A673 (cell line): ENCODE data around the gene CA6. TPM values are rescaled to one million over a fixed set of nuclear protein-coding genes. Genes with fewer than 3 reads are reported as not detected.
"Not testable (repeated sequence)": the region's sequence is repeated elsewhere in the genome, so short reads cannot be mapped to it uniquely, and the experiment has no call there.

Source experiments
- BruUV-seq: library from RNA; stranded (reverse); fragments of 400-500 nt; replicated peaks from 2 replicates; lab custom pipeline; 2021; lab: Mats Ljungman, UMichigan
- CTCF ChIA-PET: fragments of 300-600 bp; sonication (Branson Sonifier 250); formaldehyde crosslinking; loops from one replicate; lab custom pipeline; 2022; ENCODE audit warnings: antibody characterized with exemption; lab: Charles Lee
- POLR2A ChIA-PET: fragments of 300-600 bp; sonication (Branson Sonifier 250); formaldehyde crosslinking; loops from one replicate; lab custom pipeline; 2022; ENCODE audit warnings: antibody characterized with exemption; ENCODE audit not compliant: low non-redundant PET; lab: Charles Lee
- DNase-seq: peaks from one replicate; pipeline ENCODE4 v3.0.0-alpha.2; 2015; ENCODE audit warnings: low spot score
- H3K27ac ChIP-seq: fragments of 200-600 bp; sonication (generic); 2 replicates; pipeline ENCODE4 v1.5.1; 2016; ENCODE audit warnings: mixed run types, low read depth, mild to moderate bottlenecking, mixed read lengths, antibody characterized with exemption, low read length; ENCODE audit not compliant: poor library complexity, severe bottlenecking
- H3K27me3 ChIP-seq: fragments of 200-600 bp; sonication (generic); replicated peaks from 2 replicates; pipeline ENCODE4 v1.6.1; 2017; ENCODE audit warnings: mixed run types, low read depth, mild to moderate bottlenecking, mixed read lengths, antibody characterized with exemption, low read length; ENCODE audit not compliant: insufficient read depth, poor library complexity
- H3K36me3 ChIP-seq: fragments of 200-600 bp; sonication (generic); 2 replicates; pipeline ENCODE4 v1.6.1; 2016; ENCODE audit warnings: mixed run types, mild to moderate bottlenecking, mixed read lengths, antibody characterized with exemption, low read length; ENCODE audit not compliant: insufficient read depth, poor library complexity, severe bottlenecking
- H3K4me1 ChIP-seq: fragments of 200-600 bp; sonication (generic); 2 replicates; pipeline ENCODE4 v1.6.1; 2017; ENCODE audit warnings: mixed run types, mild to moderate bottlenecking, mixed read lengths, antibody characterized with exemption, low read length; ENCODE audit not compliant: insufficient read depth, poor library complexity, severe bottlenecking
- H3K4me3 ChIP-seq: fragments of 200-600 bp; sonication (generic); 2 replicates; pipeline ENCODE4 v1.5.1; 2016; ENCODE audit warnings: low read depth, mixed run types, mild to moderate bottlenecking, mixed read lengths, low read length; ENCODE audit not compliant: poor library complexity, severe bottlenecking
- H3K9me3 ChIP-seq: fragments of 200-600 bp; sonication (generic); 2 replicates; pipeline ENCODE4 v1.6.1; 2016; ENCODE audit warnings: mixed run types, low read depth, mild to moderate bottlenecking, mixed read lengths, antibody characterized with exemption, low read length; ENCODE audit not compliant: poor library complexity, severe bottlenecking
- EZH2 ChIP-seq: fragments of 200-600 bp; sonication (generic); IDR thresholded peaks from 2 replicates; pipeline ENCODE4 v1.6.1; 2017; ENCODE audit warnings: borderline replicate concordance, low read depth, mild to moderate bottlenecking, mixed read lengths, antibody characterized with exemption, low read length; ENCODE audit not compliant: poor library complexity, severe bottlenecking
- intact Hi-C: fragments of 100-400 bp; cut with micrococcal nuclease; formaldehyde crosslinking; loops from one replicate; pipeline ENCODE4 v1.10.0; 2022; ENCODE audit not compliant: unreplicated experiment
- total RNA-seq: library from RNA; stranded (reverse); gene quantifications from 2 replicates; pipeline ENCODE4 v1.2.3, GENCODE V29; 2021
- TF ChIP-seq, protein P1 (sequence below): fragments of 300-800, 200-600 bp; sonication (generic); conservative IDR thresholded peaks from 2 replicates; pipeline ENCODE4 v1.5.1; 2017; ENCODE audit warnings: low read depth, mild to moderate bottlenecking, antibody characterized with exemption, low read length, moderate library complexity, mixed read lengths

The CA6 gene
- total RNA-seq, 1 experiment from 2014 or later = not detected

- Histone ChIP-seq H3K36me3 (no peaks in the 10 kb centered on the region), H3K4me1 (no peaks in the 10 kb centered on the region), H3K27ac (no peak overlapping the region), H3K4me3 (no peak overlapping the region), H3K9me3 (no peaks in the 10 kb centered on the region), H3K27me3 (no peaks in the 10 kb centered on the region)
- ChIA-PET POLR2A (no interaction called here), CTCF (no interaction called here)
- BruUV-seq = no TSS peak
- intact Hi-C loops = no loop called here
- TF ChIP-seq, protein P1, sequence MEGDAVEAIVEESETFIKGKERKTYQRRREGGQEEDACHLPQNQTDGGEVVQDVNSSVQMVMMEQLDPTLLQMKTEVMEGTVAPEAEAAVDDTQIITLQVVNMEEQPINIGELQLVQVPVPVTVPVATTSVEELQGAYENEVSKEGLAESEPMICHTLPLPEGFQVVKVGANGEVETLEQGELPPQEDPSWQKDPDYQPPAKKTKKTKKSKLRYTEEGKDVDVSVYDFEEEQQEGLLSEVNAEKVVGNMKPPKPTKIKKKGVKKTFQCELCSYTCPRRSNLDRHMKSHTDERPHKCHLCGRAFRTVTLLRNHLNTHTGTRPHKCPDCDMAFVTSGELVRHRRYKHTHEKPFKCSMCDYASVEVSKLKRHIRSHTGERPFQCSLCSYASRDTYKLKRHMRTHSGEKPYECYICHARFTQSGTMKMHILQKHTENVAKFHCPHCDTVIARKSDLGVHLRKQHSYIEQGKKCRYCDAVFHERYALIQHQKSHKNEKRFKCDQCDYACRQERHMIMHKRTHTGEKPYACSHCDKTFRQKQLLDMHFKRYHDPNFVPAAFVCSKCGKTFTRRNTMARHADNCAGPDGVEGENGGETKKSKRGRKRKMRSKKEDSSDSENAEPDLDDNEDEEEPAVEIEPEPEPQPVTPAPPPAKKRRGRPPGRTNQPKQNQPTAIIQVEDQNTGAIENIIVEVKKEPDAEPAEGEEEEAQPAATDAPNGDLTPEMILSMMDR = no peak
- TF ChIP-seq EZH2 = no peak
- no peak for DNase-seq
Measured at GRCh38 chr1:9019896-9020295, 74.2 kb downstream of the CA6 start.

- no peak overlapping the region for H3K27ac ChIP-seq
- no TSS peak for BruUV-seq
- TF ChIP-seq EZH2 = no peak
- TF ChIP-seq, protein P1 = no peak
- H3K9me3 ChIP-seq = no peaks in the 10 kb centered on the region
- no peak for DNase-seq
- no peaks in the 10 kb centered on the region for H3K4me1 ChIP-seq
- ChIA-PET CTCF (interaction anchor here (0.6 kb wide), 2 partner anchors 58 to 1797 kb away, joined by 3 to 5 read pairs; no protein-coding TSS in a partner anchor), POLR2A (interaction anchor here (0.6 kb wide), 1 partner anchor 92 kb away, joined by 8 read pairs; no protein-coding TSS in a partner anchor)
- intact Hi-C loops = no loop called here
- no peaks in the 10 kb centered on the region for H3K36me3 ChIP-seq
- H3K4me3 ChIP-seq = no peak overlapping the region
- no peaks in the 10 kb centered on the region for H3K27me3 ChIP-seq
Measured at GRCh38 chr1:9020305-9020704, 74.6 kb downstream of the CA6 start.

DNA sequence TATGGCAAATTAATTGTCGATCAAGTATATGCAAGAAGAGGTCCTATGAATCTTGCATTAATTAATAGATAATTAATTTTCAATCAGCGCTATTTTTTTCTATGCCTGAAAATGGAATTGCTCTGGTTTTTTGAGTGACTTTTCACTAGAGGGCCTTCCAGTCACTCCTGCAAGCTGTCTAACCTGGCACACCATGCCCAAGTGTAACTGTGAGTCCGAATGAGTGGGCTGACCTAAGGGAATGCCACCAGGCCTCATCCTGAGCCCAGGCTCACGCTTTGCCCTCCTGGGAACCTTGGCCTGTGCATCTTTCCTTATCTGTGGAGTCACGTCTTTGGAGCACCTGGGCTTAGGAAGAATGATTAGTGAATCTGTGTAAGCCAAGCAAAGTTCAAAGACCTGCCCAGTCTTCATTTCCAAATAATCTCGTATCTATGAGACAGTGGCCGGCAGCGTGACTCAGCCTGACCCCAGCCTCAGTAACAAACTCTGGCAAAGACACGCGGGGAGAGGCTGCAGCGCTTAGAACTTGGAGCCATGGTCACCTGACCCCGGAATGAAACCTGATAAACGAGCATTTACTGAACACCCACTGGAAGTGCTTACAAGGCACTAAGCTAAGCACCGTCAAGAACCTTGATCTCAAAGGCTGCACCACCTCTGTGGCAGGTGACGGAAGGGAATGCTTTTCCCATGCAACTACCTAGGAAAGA is 76.5 kb downstream of the CA6 start:
- CTCF ChIA-PET, POLR2A ChIA-PET, DNase-seq, H3K36me3 ChIP-seq, H3K4me3 ChIP-seq, H3K27ac ChIP-seq, H3K9me3 ChIP-seq, H3K27me3 ChIP-seq, BruUV-seq, H3K4me1 ChIP-seq, intact Hi-C loops: not testable (repeated sequence)

- BruUV-seq = no TSS peak
- no peak for DNase-seq
- Histone ChIP-seq H3K27me3 (no peaks in the 10 kb centered on the region), H3K4me3 (no peak overlapping the region), H3K9me3 (no peaks in the 10 kb centered on the region), H3K27ac (no peak overlapping the region), H3K36me3 (no peaks in the 10 kb centered on the region), H3K4me1 (no peaks in the 10 kb centered on the region)
- TF ChIP-seq, protein P1 = no peak
- no peak for TF ChIP-seq EZH2
- CTCF ChIA-PET = no interaction called here
- POLR2A ChIA-PET = no interaction called here
- intact Hi-C loops = no loop called here
Measured at GRCh38 chr1:9022773-9023172, 77.1 kb downstream of the CA6 start.
